ENCODE data around the gene CD2AP.

The CD2AP gene

DNA sequence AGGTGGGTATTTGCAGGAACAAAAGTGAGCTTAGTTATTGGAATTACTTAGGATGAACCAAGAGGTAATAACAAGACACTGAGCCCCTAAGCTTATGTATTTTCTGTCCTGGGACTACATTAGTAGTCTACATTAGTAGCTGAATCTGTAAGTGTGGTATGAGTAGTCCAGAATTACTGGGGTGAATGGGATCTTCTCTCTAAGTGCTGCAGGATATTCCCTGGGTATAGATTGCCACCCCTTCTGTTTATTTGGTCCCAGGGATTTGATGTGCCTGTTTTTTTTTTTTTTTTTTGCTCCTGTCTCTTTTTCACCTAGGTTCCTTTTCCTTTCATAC is 5.9 kb downstream of the CD2AP start:
- Histone ChIP-seq H3K4me3 (replicated peaks; ENCODE audit: insufficient read depth, low read length) (no peak overlapping the region), H3K27ac (replicated peaks) (no peak overlapping the region), H3K27me3 (ENCODE audit: insufficient read depth, poor library complexity, severe bottlenecking) (no peaks in the 10 kb centered on the region)
- TF ChIP-seq POLR2AphosphoS5 (IDR thresholded peaks at IDR 0.05; ENCODE audit: low read depth) (no peak), SPI1 (IDR thresholded peaks at IDR 0.05; ENCODE audit: borderline replicate concordance, low read depth) (no peak), REST (IDR thresholded peaks at IDR 0.05; ENCODE audit: insufficient replicate concordance, low read depth) (no peak), GABPA (IDR thresholded peaks at IDR 0.05; ENCODE audit: low read depth) (no peak)
- TF ChIP-seq, protein P1, sequence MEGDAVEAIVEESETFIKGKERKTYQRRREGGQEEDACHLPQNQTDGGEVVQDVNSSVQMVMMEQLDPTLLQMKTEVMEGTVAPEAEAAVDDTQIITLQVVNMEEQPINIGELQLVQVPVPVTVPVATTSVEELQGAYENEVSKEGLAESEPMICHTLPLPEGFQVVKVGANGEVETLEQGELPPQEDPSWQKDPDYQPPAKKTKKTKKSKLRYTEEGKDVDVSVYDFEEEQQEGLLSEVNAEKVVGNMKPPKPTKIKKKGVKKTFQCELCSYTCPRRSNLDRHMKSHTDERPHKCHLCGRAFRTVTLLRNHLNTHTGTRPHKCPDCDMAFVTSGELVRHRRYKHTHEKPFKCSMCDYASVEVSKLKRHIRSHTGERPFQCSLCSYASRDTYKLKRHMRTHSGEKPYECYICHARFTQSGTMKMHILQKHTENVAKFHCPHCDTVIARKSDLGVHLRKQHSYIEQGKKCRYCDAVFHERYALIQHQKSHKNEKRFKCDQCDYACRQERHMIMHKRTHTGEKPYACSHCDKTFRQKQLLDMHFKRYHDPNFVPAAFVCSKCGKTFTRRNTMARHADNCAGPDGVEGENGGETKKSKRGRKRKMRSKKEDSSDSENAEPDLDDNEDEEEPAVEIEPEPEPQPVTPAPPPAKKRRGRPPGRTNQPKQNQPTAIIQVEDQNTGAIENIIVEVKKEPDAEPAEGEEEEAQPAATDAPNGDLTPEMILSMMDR (IDR thresholded peaks at IDR 0.05; ENCODE audit: insufficient read depth, low read length), result no peak
- DNase-seq (ENCODE audit: low read depth in 1 of 2, low spot score in 1 of 2), result no peak

- TF ChIP-seq, protein P1 (IDR thresholded peaks at IDR 0.05; ENCODE audit: insufficient read depth, low read length), result no peak
- TF ChIP-seq GABPA (IDR thresholded peaks at IDR 0.05; ENCODE audit: low read depth) (no peak), REST (IDR thresholded peaks at IDR 0.05; ENCODE audit: insufficient replicate concordance, low read depth) (no peak), SPI1 (IDR thresholded peaks at IDR 0.05; ENCODE audit: borderline replicate concordance, low read depth) (no peak), POLR2AphosphoS5 (IDR thresholded peaks at IDR 0.05; ENCODE audit: low read depth) (no peak)
- Histone ChIP-seq H3K4me3 (replicated peaks; ENCODE audit: insufficient read depth, low read length) (no peak overlapping the region), H3K27me3 (ENCODE audit: insufficient read depth, poor library complexity, severe bottlenecking) (no peaks in the 10 kb centered on the region), H3K27ac (replicated peaks) (no peak overlapping the region)
- DNase-seq (ENCODE audit: low read depth in 1 of 2, low spot score in 1 of 2), result no peak
Observed at GRCh38 chr6:47483853-47484546, 6.4 kb downstream of the CD2AP start.

GRCh38 chr6:47484616-47485015 is 7.0 kb downstream of the CD2AP start:
- Histone ChIP-seq H3K4me3 (replicated peaks; ENCODE audit: insufficient read depth, low read length) (no peak overlapping the region), H3K27me3 (ENCODE audit: insufficient read depth, poor library complexity, severe bottlenecking) (no peaks in the 10 kb centered on the region), H3K27ac (replicated peaks) (no peak overlapping the region)
- no peak for DNase-seq (ENCODE audit: low read depth in 1 of 2, low spot score in 1 of 2)
- TF ChIP-seq, protein P1 (IDR thresholded peaks at IDR 0.05; ENCODE audit: insufficient read depth, low read length), result no peak
- TF ChIP-seq SPI1 (IDR thresholded peaks at IDR 0.05; ENCODE audit: borderline replicate concordance, low read depth), result no peak
- no peak for TF ChIP-seq POLR2AphosphoS5 (IDR thresholded peaks at IDR 0.05; ENCODE audit: low read depth)
- TF ChIP-seq GABPA (IDR thresholded peaks at IDR 0.05; ENCODE audit: low read depth), result no peak
- no peak for TF ChIP-seq REST (IDR thresholded peaks at IDR 0.05; ENCODE audit: insufficient replicate concordance, low read depth)

Data from HL-60 (cell line).